ENCODE measurements around the gene PPEF2.

DNA sequence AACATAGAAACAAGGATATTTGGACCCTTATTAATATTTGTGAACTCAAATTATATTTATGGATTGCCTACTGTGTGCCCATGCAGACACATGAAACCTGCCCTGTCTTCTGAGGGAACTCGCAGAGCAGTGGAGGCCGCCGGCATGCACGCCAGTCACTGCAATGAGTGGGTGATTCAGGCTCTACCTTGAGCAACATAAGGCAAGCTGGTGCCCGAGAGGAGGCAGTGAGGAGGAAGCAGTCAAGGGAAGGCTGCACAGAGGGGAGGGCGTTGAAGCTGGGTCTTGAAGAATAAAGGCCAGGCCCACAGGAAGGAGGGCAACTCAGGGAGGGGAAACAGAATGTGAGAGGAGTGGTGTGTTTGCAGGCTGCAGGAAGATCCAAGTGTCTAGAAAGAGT lies 52.8 kb downstream of the PPEF2 start:
- TF ChIP-seq CTCF (IDR thresholded peaks at IDR 0.05; ENCODE audit: insufficient read depth, low read depth, low read length) (no peak), EZH2 (IDR thresholded peaks at IDR 0.05; ENCODE audit: insufficient read depth, low read length) (no peak)

Measured in astrocyte (in vitro differentiated cells and primary cell).